Sigmoid colon (tissue), 4 donors: ENCODE measurements around the gene CLOCK.

Source experiments
- EP300 ChIP-seq, 4 donors: sonication (generic); formaldehyde crosslinking; IDR thresholded peaks; one replicate each; pipeline ENCODE4 v1.6.1; 2017; ENCODE audit warnings: antibody characterized with exemption in 4 of 4
- POLR2A ChIP-seq, 2 donors: fragments of 450-650 bp; IDR thresholded peaks; one replicate each; pipeline ENCODE4 v1.6.1; 2016; ENCODE audit warnings: antibody characterized with exemption in 2 of 2, mild to moderate bottlenecking in 2 of 2, moderate library complexity in 2 of 2
- POLR2AphosphoS5 ChIP-seq, 4 donors: sonication (generic); formaldehyde crosslinking; IDR thresholded peaks; one replicate each; pipeline ENCODE4 v1.6.1; 2017; ENCODE audit warnings: antibody characterized with exemption in 4 of 4
- TF ChIP-seq, protein P1 (sequence below), 4 experiments: fragments of 450-650 bp in 3 of 4; fragments of 200-600 bp in 1 of 4; IDR thresholded peaks; one replicate each; pipeline ENCODE4 v1.5.1; 2016 to 2019; ENCODE audit warnings: antibody characterized with exemption in 4 of 4, mild to moderate bottlenecking in 3 of 4, moderate library complexity in 2 of 4

DNA sequence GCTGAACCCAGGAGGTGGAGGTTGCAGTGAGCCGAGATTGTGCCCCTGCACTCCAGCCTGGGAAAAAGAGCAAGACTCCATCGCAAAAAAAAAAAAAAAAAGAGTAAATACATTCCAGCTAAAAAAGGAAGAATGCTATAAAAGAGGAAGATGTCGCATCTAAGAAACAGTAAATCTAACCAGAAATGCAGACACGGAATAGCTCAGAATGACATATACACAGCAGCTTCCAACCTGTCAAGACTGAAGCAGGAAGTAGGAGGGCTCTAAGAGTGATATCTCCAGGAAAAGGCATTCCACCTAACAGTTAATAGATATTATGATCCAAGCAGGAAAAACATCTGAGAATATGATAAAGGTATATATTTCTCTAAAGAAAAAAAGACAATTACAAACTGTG lies 16.0 kb downstream of the CLOCK start:
- TF ChIP-seq, protein P1, sequence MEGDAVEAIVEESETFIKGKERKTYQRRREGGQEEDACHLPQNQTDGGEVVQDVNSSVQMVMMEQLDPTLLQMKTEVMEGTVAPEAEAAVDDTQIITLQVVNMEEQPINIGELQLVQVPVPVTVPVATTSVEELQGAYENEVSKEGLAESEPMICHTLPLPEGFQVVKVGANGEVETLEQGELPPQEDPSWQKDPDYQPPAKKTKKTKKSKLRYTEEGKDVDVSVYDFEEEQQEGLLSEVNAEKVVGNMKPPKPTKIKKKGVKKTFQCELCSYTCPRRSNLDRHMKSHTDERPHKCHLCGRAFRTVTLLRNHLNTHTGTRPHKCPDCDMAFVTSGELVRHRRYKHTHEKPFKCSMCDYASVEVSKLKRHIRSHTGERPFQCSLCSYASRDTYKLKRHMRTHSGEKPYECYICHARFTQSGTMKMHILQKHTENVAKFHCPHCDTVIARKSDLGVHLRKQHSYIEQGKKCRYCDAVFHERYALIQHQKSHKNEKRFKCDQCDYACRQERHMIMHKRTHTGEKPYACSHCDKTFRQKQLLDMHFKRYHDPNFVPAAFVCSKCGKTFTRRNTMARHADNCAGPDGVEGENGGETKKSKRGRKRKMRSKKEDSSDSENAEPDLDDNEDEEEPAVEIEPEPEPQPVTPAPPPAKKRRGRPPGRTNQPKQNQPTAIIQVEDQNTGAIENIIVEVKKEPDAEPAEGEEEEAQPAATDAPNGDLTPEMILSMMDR (IDR thresholded peaks at IDR 0.05) = no peak
- no peak for TF ChIP-seq POLR2AphosphoS5 (IDR thresholded peaks at IDR 0.05)
- no peak for TF ChIP-seq EP300 (IDR thresholded peaks at IDR 0.05)
- no peak for TF ChIP-seq POLR2A (IDR thresholded peaks at IDR 0.05)
